ENCODE measurements around the gene DMAC1.

- TF ChIP-seq POLR2A (IDR thresholded peaks at IDR 0.05; ENCODE audit: low read depth, low read length) (no peak), POLR2AphosphoS5 (IDR thresholded peaks at IDR 0.05; ENCODE audit: low read depth, low read length) (no peak)
Measured at GRCh38 chr9:7841831-7842230, 42.3 kb upstream of the DMAC1 start.

Data from GM12892 (cell line).